ENCODE measurements around the gene THY1.
"Not testable (repeated sequence)": the region's sequence is repeated elsewhere in the genome, so short reads cannot be mapped to it uniquely, and the experiment has no call there.

The THY1 gene

DNA sequence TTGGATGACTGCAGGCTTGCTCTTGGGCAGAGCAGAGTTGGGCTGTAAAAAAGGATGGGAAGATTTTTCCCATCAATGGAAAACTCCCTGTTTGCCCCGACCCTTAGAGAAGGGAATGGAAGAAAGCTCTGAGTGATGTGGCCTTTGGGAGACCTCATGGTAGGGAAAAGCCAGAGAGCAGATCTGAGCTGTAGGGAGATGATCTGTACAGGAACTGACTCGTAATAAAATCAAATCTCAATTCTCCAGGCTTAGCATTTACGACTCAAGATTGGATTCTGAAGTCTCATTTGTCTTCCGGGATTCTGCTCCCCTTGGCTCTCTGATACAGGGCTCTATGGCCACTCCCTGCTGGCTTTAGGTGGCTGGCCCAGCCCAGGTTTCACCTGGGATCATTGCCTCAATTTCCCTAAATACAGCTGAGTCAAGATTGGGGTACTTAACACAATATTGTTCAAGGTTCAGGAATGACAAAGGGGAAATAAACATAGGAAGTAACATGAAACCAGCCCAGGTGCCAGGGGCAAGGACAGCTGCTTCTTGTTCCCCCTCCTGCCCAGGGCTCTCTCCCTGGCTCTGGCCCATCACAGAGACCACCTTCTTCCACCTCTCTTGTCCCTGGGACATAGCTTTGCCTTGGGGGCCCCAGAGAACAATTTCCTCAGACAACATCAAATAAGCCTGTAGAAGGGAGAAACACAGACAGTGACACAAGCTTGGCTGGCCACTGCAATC is 38.4 kb upstream of the THY1 start:
- no peak for DNase-seq
- CTCF ChIA-PET = interaction anchor here (0.7 to 1.6 kb wide), 5 partner anchors 9 to 105 kb away, joined by 3 to 4 read pairs (median 3); no protein-coding TSS in a partner anchor
- no peaks in the 10 kb centered on the region for H3K36me3 ChIP-seq (ENCODE audit: control insufficient read depth in 4 of 4, insufficient read depth in 4 of 4, low read length in 3 of 4)
- no peak overlapping the region for H3K4me3 ChIP-seq (ENCODE audit: control insufficient read depth in 1 of 7, extremely low read depth in 1 of 7, insufficient read depth in 4 of 7, low read depth in 2 of 7, low read length in 6 of 7)
- H3K4me1 ChIP-seq (ENCODE audit: control extremely low read depth in 1 of 4, control insufficient read depth in 4 of 4, insufficient read depth in 4 of 4, low read length in 3 of 4) = peaks cover 0 to 2% (median 0%) of the 10 kb centered on the region in 4 experiments
- peaks cover 0 to 8% (median 0%) of the 10 kb centered on the region in 5 experiments for H3K9me3 ChIP-seq (ENCODE audit: control extremely low read depth in 1 of 5, control insufficient read depth in 4 of 5, insufficient read depth in 2 of 5, low read depth in 1 of 5, low read length in 4 of 5)
- WGBS (ENCODE audit: insufficient coverage) = 93% methylated on average over 4 of the region's 4 CpGs
- POLR2A ChIA-PET = no interaction called here
- no peak overlapping the region for H3K27ac ChIP-seq (ENCODE audit: insufficient read depth in 1 of 2, low read depth in 1 of 2, low read length in 2 of 2, poor library complexity in 1 of 2, severe bottlenecking in 2 of 2)
- H3K27me3 ChIP-seq (replicated peaks in 2 of 5; ENCODE audit: control insufficient read depth in 4 of 5, insufficient read depth in 5 of 5, low read length in 4 of 5) = peaks cover 0 to 3% (median 3%) of the 10 kb centered on the region in 5 experiments

DNA sequence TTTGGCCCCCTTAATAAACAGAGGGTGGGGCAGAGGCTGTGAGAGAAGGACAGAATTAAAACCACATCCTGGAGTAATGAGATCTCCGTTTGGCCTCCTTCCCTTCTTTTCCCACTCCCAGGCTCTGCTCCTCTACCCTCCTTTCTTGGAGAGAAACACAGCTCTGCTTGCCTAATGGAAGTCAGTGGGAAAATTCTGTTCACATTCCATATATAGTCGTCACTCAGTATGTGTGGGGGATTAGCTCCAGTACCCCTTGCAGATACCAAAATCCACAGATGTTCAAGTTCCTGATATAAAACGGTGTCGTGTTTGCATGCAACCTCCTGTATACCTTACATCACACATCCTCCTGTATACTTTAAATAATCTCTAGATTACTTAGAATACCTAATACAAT is 37.6 kb upstream of the THY1 start:
- H3K27ac ChIP-seq (ENCODE audit: insufficient read depth in 1 of 2, low read depth in 1 of 2, low read length in 2 of 2, poor library complexity in 1 of 2, severe bottlenecking in 2 of 2) = no peak overlapping the region
- ChIA-PET POLR2A (no interaction called here), CTCF (interaction anchor here (1.5 to 1.6 kb wide), 2 partner anchors 14 to 15 kb away, joined by 3 read pairs; no protein-coding TSS in a partner anchor)
- peaks cover 0 to 4% (median 0%) of the 10 kb centered on the region in 5 experiments for H3K9me3 ChIP-seq (ENCODE audit: control extremely low read depth in 1 of 5, control insufficient read depth in 4 of 5, insufficient read depth in 2 of 5, low read depth in 1 of 5, low read length in 4 of 5)
- no peaks in the 10 kb centered on the region for H3K36me3 ChIP-seq (ENCODE audit: control insufficient read depth in 4 of 4, insufficient read depth in 4 of 4, low read length in 3 of 4)
- H3K4me1 ChIP-seq (ENCODE audit: control extremely low read depth in 1 of 4, control insufficient read depth in 4 of 4, insufficient read depth in 4 of 4, low read length in 3 of 4) = peaks cover 0 to 2% (median 0%) of the 10 kb centered on the region in 4 experiments
- H3K4me3 ChIP-seq (ENCODE audit: control insufficient read depth in 1 of 7, extremely low read depth in 1 of 7, insufficient read depth in 4 of 7, low read depth in 2 of 7, low read length in 6 of 7) = no peak overlapping the region
- peaks cover 0 to 3% (median 3%) of the 10 kb centered on the region in 5 experiments for H3K27me3 ChIP-seq (replicated peaks in 2 of 5; ENCODE audit: control insufficient read depth in 4 of 5, insufficient read depth in 5 of 5, low read length in 4 of 5)
- WGBS (ENCODE audit: insufficient coverage) = no CpG with 5 or more reads among the region's 4 CpGs
- no peak for DNase-seq

DNA sequence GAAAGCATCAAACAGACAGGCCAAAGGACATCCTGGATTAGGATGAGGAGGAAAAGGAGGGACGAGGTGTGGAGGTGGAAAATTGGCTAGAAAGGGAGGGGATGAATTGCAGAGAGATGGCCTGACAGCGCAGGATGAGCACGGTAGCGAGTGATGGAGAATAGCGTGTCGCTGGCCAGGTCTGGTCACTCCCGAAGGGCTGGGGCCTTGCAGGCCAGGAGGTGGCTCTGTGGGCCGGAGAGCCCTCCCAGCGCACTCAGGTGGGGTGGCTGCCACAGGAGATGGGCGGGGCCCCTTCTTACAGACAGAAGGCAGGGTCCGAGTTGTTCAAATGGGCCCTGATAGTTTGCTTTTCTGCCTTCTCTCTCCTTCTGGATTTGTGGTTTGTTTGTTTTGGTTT is 37.1 kb upstream of the THY1 start:
- DNase-seq = no peak
- Histone ChIP-seq H3K9me3 (ENCODE audit: control extremely low read depth in 1 of 5, control insufficient read depth in 4 of 5, insufficient read depth in 2 of 5, low read depth in 1 of 5, low read length in 4 of 5) (peaks cover 0 to 3% (median 0%) of the 10 kb centered on the region in 5 experiments), H3K4me1 (ENCODE audit: control extremely low read depth in 1 of 4, control insufficient read depth in 4 of 4, insufficient read depth in 4 of 4, low read length in 3 of 4) (peaks cover 0 to 2% (median 0%) of the 10 kb centered on the region in 4 experiments), H3K27me3 (replicated peaks in 2 of 5; ENCODE audit: control insufficient read depth in 4 of 5, insufficient read depth in 5 of 5, low read length in 4 of 5) (peaks cover 0 to 3% (median 3%) of the 10 kb centered on the region in 5 experiments), H3K27ac (ENCODE audit: insufficient read depth in 1 of 2, low read depth in 1 of 2, low read length in 2 of 2, poor library complexity in 1 of 2, severe bottlenecking in 2 of 2) (no peak overlapping the region), H3K36me3 (ENCODE audit: control insufficient read depth in 4 of 4, insufficient read depth in 4 of 4, low read length in 3 of 4) (no peaks in the 10 kb centered on the region), H3K4me3 (ENCODE audit: control insufficient read depth in 1 of 7, extremely low read depth in 1 of 7, insufficient read depth in 4 of 7, low read depth in 2 of 7, low read length in 6 of 7) (no peak overlapping the region)
- ChIA-PET POLR2A (interaction anchor here (0.6 kb wide), 1 partner anchor 293 kb away, joined by 3 read pairs; no protein-coding TSS in a partner anchor), CTCF (interaction anchor here (1.4 kb wide), 1 partner anchor 12 kb away, joined by 3 read pairs; no protein-coding TSS in a partner anchor)
- 96% methylated on average over 9 of the region's 11 CpGs for WGBS (ENCODE audit: insufficient coverage)

DNA sequence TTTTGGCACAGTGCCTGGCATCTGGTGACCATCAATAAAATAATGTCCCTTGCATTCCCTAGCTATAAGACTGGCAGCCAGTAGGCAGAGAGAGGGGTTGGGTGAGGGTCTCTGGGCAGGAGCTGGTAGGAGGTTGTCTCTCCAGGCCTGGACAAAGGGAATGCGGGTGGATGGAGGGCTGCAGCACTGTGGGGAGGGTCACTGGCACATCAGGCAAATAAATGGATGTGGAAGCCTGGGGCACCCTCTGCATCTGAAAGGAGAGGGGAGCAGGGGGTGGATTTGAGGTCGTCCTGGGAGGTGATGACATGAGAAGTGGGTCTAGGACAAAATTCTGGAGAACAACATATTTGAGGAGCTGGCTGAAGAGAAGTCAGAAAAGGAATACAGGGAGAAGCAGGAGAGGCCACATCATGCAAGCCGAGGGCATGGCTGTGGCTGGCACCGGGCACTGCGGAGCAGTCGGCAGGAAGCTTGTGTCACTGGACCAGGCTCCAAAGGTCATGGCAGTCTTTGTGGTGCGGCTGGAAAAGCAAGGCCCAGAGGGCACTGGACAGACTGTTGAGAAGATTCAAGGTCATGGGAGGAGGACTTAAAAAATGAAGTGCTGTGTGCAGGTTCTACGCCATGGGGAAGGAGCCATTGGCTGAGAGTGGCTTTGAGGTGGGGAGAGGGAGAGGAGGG is 36.5 kb upstream of the THY1 start:
- no peak overlapping the region for H3K27ac ChIP-seq (ENCODE audit: insufficient read depth in 1 of 2, low read depth in 1 of 2, low read length in 2 of 2, poor library complexity in 1 of 2, severe bottlenecking in 2 of 2)
- H3K4me3 ChIP-seq (ENCODE audit: control insufficient read depth in 1 of 7, extremely low read depth in 1 of 7, insufficient read depth in 4 of 7, low read depth in 2 of 7, low read length in 6 of 7) = no peak overlapping the region
- CTCF ChIA-PET = interaction anchor here (1.4 kb wide), 1 partner anchor 11 kb away, joined by 3 read pairs; no protein-coding TSS in a partner anchor
- POLR2A ChIA-PET = interaction anchor here (0.6 kb wide), 1 partner anchor 294 kb away, joined by 3 read pairs; no protein-coding TSS in a partner anchor
- WGBS (ENCODE audit: insufficient coverage) = 98% methylated on average over 8 of the region's 8 CpGs
- DNase-seq = no peak
- peaks cover 0 to 3% (median 3%) of the 10 kb centered on the region in 5 experiments for H3K27me3 ChIP-seq (replicated peaks in 2 of 5; ENCODE audit: control insufficient read depth in 4 of 5, insufficient read depth in 5 of 5, low read length in 4 of 5)
- peaks cover 0 to 2% (median 0%) of the 10 kb centered on the region in 4 experiments for H3K4me1 ChIP-seq (ENCODE audit: control extremely low read depth in 1 of 4, control insufficient read depth in 4 of 4, insufficient read depth in 4 of 4, low read length in 3 of 4)
- H3K36me3 ChIP-seq (ENCODE audit: control insufficient read depth in 4 of 4, insufficient read depth in 4 of 4, low read length in 3 of 4) = no peaks in the 10 kb centered on the region
- H3K9me3 ChIP-seq (ENCODE audit: control extremely low read depth in 1 of 5, control insufficient read depth in 4 of 5, insufficient read depth in 2 of 5, low read depth in 1 of 5, low read length in 4 of 5) = no peaks in the 10 kb centered on the region

DNA sequence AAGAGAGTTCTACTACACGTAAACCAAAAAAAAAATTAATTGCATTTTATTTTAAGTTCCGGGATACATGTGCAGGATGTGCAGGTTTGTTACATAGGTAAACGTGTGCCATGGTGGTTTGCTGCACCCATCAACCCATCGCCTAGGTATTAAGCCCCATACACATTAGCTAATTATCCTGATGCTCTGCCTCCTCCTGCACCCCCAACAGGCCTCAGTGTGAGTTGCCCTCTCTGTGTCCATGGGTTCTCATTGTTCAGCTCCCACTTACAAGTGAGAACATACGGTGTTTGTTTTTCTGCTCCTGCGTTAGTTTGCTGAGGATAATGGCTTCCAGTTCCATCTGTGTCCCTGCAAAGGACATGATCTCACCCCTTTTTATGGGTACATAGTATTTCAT is 32.7 kb upstream of the THY1 start:
- WGBS (ENCODE audit: insufficient coverage) = no CpG with 5 or more reads among the region's 6 CpGs
- not testable (repeated sequence) for H3K27me3 ChIP-seq (replicated peaks in 2 of 5; ENCODE audit: control insufficient read depth in 4 of 5, insufficient read depth in 5 of 5, low read length in 4 of 5)

DNA sequence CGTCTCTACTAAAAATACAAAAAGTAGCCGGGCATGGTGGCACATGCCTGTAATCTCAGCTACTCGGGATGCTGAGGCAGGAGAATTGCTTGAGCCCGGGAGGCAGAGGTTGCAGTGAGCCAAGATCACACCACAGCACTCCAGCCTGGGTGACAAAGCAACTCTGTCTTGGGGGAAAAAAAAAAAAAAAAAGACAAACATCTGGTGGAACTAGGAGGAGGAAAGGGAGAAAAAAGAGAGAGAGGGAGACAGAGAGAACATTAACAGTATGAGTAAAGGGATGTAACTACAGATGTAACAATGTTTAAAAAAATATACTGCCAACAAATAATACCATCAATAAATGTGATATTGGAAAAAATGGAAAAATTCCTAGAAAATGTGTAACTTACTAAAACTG is 32.3 kb upstream of the THY1 start:
- 100% methylated on average over 2 of the region's 4 CpGs for WGBS (ENCODE audit: insufficient coverage)
- CTCF ChIA-PET = interaction anchor here (1.3 kb wide), 1 partner anchor 19 kb away, joined by 3 read pairs; no protein-coding TSS in a partner anchor
- H3K36me3 ChIP-seq (ENCODE audit: control insufficient read depth in 4 of 4, insufficient read depth in 4 of 4, low read length in 3 of 4); H3K4me3 ChIP-seq (ENCODE audit: control insufficient read depth in 1 of 7, extremely low read depth in 1 of 7, insufficient read depth in 4 of 7, low read depth in 2 of 7, low read length in 6 of 7); H3K27ac ChIP-seq (ENCODE audit: insufficient read depth in 1 of 2, low read depth in 1 of 2, low read length in 2 of 2, poor library complexity in 1 of 2, severe bottlenecking in 2 of 2); H3K9me3 ChIP-seq (ENCODE audit: control extremely low read depth in 1 of 5, control insufficient read depth in 4 of 5, insufficient read depth in 2 of 5, low read depth in 1 of 5, low read length in 4 of 5); H3K27me3 ChIP-seq (replicated peaks in 2 of 5; ENCODE audit: control insufficient read depth in 4 of 5, insufficient read depth in 5 of 5, low read length in 4 of 5); POLR2A ChIA-PET; H3K4me1 ChIP-seq (ENCODE audit: control extremely low read depth in 1 of 4, control insufficient read depth in 4 of 4, insufficient read depth in 4 of 4, low read length in 3 of 4); DNase-seq: not testable (repeated sequence)

More for the DNA sequence above, 32.7 kb upstream of the THY1 start:
- H3K36me3 ChIP-seq (ENCODE audit: control insufficient read depth in 4 of 4, insufficient read depth in 4 of 4, low read length in 3 of 4); H3K4me3 ChIP-seq (ENCODE audit: control insufficient read depth in 1 of 7, extremely low read depth in 1 of 7, insufficient read depth in 4 of 7, low read depth in 2 of 7, low read length in 6 of 7); DNase-seq; H3K4me1 ChIP-seq (ENCODE audit: control extremely low read depth in 1 of 4, control insufficient read depth in 4 of 4, insufficient read depth in 4 of 4, low read length in 3 of 4); H3K27ac ChIP-seq (ENCODE audit: insufficient read depth in 1 of 2, low read depth in 1 of 2, low read length in 2 of 2, poor library complexity in 1 of 2, severe bottlenecking in 2 of 2); POLR2A ChIA-PET; H3K9me3 ChIP-seq (ENCODE audit: control extremely low read depth in 1 of 5, control insufficient read depth in 4 of 5, insufficient read depth in 2 of 5, low read depth in 1 of 5, low read length in 4 of 5): not testable (repeated sequence)
- CTCF ChIA-PET = interaction anchor here (1.3 kb wide), 1 partner anchor 18 kb away, joined by 3 read pairs; no protein-coding TSS in a partner anchor

DNA sequence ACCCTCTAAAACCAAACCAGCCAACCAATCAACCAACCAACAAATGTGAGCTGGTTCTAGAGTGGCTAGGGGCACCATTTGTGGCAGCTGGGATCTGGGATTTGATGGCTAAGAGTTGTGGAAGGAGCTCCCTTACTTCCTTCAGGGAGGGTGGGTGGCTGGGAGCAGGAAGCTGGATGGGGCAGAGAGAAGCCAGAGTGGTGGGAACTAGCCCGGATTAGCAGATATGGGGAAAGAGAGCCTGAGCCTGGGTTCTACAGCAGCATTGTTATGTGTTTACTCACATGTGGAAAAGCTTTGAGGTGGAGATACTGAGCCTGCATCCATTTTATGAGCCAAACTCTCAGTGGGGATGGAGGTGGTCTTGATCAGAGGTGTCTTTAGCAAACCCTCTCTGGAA is 30.9 kb upstream of the THY1 start:
- H3K27ac ChIP-seq (ENCODE audit: insufficient read depth in 1 of 2, low read depth in 1 of 2, low read length in 2 of 2, poor library complexity in 1 of 2, severe bottlenecking in 2 of 2) = no peak overlapping the region
- H3K9me3 ChIP-seq (ENCODE audit: control extremely low read depth in 1 of 5, control insufficient read depth in 4 of 5, insufficient read depth in 2 of 5, low read depth in 1 of 5, low read length in 4 of 5) = no peaks in the 10 kb centered on the region
- CTCF ChIA-PET = no interaction called here
- WGBS (ENCODE audit: insufficient coverage) = 100% methylated on average over 1 of the region's 1 CpG
- no peak for DNase-seq
- peaks cover 0 to 2% (median 0%) of the 10 kb centered on the region in 4 experiments for H3K4me1 ChIP-seq (ENCODE audit: control extremely low read depth in 1 of 4, control insufficient read depth in 4 of 4, insufficient read depth in 4 of 4, low read length in 3 of 4)
- POLR2A ChIA-PET = no interaction called here
- no peaks in the 10 kb centered on the region for H3K27me3 ChIP-seq (replicated peaks in 2 of 5; ENCODE audit: control insufficient read depth in 4 of 5, insufficient read depth in 5 of 5, low read length in 4 of 5)
- no peak overlapping the region for H3K4me3 ChIP-seq (ENCODE audit: control insufficient read depth in 1 of 7, extremely low read depth in 1 of 7, insufficient read depth in 4 of 7, low read depth in 2 of 7, low read length in 6 of 7)
- no peaks in the 10 kb centered on the region for H3K36me3 ChIP-seq (ENCODE audit: control insufficient read depth in 4 of 4, insufficient read depth in 4 of 4, low read length in 3 of 4)

All from common myeloid progenitor, CD34-positive (primary cell).